A549 treated with CpdA at 1 μM for 4 hours (cell line): ENCODE measurements around the gene IKBKG. TPM values are rescaled to one million over a fixed set of nuclear protein-coding genes. Genes with fewer than 3 reads are reported as not detected.

Experiments used
- total RNA-seq: library from RNA; stranded (reverse); fragments of 200-300 nt; extraction: Qiagen RNA extraction; gene quantifications from 5 replicates; pipeline ENCODE4 v1.2.3, GENCODE V29; 2022; ENCODE audit warnings: low read depth

Gene IKBKG
- 35.8 to 45.0 TPM (median 42.5 TPM) in 5 replicates for total RNA-seq

DNA sequence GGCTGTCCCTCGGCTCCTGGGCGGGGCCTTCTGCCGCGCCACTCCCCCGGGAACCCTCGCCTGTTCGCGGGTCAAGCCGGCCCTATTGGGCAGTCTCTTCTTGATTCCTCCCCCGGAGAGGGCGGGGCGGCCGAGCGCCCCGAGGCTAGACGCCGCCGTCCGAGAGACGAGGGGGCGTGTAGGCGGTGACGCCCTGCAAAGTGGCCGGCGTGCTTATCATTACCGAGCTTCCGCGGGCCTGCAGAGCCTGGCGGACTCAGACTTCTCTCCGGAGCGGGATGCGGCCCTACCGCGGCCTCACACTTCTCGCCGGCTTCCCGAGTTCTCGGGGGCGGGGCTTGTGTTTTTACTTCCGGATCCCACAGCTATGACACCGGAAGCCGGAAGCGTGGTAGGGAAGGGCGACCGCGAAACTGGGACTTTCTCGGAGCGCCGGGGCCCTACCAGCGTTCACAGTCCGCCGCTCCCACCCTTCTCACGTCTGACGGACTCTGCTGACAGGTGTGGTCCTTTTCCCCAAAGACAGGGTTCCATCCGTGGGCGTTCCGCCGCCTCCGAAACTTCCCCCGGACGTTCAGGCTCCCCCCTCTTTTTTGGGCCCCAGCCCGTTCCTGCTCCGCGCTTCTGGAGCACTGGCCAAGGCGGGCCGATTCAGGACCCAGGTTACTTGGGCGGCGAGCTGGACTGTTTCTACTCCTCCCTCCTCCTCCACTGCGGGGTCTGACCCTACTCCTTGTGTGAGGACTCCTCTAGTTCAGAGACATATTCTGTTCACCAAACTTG, at the start of gene IKBKG:
Gene IKBKG, plus strand, starts transcription at position 376 of the 783 bp plus-strand sequence. CDS start 4,383 bp downstream, outside the sequence.

DNA sequence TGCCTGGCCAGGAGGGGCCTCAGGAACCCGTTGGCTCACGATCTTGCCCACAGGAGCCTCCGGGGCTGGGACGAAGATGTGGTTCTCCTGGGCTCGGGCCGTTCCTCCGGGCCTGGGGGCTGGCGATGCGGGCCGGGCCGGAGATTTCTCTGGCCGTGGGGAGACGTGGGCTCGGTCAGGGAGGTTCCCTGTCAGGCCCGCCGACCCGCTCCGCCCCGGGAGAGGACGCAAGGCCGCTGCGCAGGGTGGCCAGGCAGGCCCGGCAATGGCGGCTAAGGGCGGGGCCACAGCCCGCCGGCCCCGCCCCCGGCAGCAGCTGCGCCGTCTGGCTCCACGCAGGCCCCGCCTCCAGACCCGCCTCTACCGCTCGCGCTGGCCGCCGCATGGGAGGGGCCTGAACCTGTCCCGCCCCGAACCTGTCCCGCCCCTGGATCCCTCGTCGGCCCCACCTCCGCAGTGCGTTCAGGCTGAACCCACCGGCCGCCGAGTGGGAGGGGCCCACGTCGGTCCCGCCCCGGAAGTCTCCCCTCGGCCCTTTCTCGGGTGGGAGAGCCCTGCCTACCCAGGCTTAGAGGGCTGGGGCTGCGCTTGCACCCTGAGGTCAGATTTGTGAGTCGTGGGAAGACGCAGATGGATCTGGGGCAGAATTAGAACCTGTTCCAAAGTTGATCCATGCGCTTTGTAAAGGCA, 31.3 kb upstream of the IKBKG start, which contains the start of gene FAM3A:
Gene FAM3A, minus strand, starts transcription at position 267 of the 690 bp plus-strand sequence. CDS start 460 bp downstream, outside the sequence.

GRCh38 chrX:154546354-154547244, 821 bp upstream of the IKBKG start, which contains the start of gene G6PD:
Gene G6PD, minus strand, starts transcription at chrX:154546846. Its CDS starts 691 bp downstream, at chrX:154546155.

DNA sequence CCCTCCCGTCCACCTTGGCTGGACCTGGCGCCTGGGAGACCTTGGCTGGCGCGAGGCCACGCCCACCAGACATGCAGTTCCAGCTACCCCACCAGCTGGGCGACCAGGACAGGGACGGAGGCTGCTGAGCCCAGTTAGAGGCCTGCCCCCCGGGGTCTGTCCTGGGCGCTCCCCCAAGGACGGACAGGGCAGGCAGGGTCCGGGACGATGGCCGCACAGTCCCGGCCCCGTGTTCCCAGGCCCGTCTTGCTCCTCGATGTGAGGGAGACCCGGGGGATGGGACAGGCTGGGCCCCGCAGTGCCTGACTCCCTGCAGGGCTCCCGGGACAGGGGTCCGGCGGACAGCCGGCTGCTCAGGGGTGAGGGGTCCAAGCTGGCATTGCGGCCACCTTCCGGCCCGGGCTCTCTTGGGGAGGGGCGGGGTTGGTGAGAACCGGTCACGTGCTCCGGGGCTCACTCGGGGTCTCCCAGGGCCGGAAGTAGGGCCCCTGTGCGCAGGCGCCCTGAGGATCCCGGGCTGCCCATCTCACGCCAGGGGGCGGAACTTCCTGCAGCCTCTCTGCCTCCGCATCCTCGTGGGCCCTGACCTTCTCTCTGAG, 37.3 kb downstream of the IKBKG start, which contains the start of gene CTAG1A:
Gene CTAG1A, plus strand, starts transcription at position 549 of the 599 bp plus-strand sequence. CDS start 74 bp downstream, outside the sequence.

Other genes with a start within 250 kb of the IKBKG start
- 1,432 to 1,768 TPM (median 1,617 TPM) in 5 replicates for gene FLNA, start 173.0 kb upstream of the IKBKG start, total RNA-seq
- 114 to 166 TPM (median 150 TPM) in 5 replicates for gene EMD, start 168.3 kb upstream of the IKBKG start, total RNA-seq
- gene RPL10, start 149.2 kb upstream of the IKBKG start, total RNA-seq: 5,322 to 5,614 TPM (median 5,495 TPM) in 5 replicates
- 24.8 to 33.0 TPM (median 25.7 TPM) in 5 replicates for gene DNASE1L1, start 138.4 kb upstream of the IKBKG start, total RNA-seq
- 29.2 to 38.1 TPM (median 37.3 TPM) in 5 replicates for gene TAFAZZIN, start 136.1 kb upstream of the IKBKG start, total RNA-seq
- gene ATP6AP1, start 118.9 kb upstream of the IKBKG start, total RNA-seq: 74.5 to 108 TPM (median 106 TPM) in 5 replicates
- gene GDI1, start 110.5 kb upstream of the IKBKG start, total RNA-seq: 87.3 to 107 TPM (median 98.1 TPM) in 5 replicates
- 105 to 122 TPM (median 115 TPM) in 5 replicates for gene FAM50A, start 103.5 kb upstream of the IKBKG start, total RNA-seq
- gene PLXNA3, start 89.3 kb upstream of the IKBKG start, total RNA-seq: 9.0 to 14.6 TPM (median 13.0 TPM) in 5 replicates
- 43.3 to 74.7 TPM (median 68.4 TPM) in 5 replicates for gene LAGE3, start 68.3 kb upstream of the IKBKG start, total RNA-seq
- 63.2 to 69.4 TPM (median 68.0 TPM) in 5 replicates for gene UBL4A, start 61.0 kb upstream of the IKBKG start, total RNA-seq
- 29.4 to 44.2 TPM (median 40.5 TPM) in 5 replicates for gene SLC10A3, start 57.0 kb upstream of the IKBKG start, total RNA-seq
- gene FAM3A, start 31.4 kb upstream of the IKBKG start, total RNA-seq: 35.6 to 46.9 TPM (median 41.9 TPM) in 5 replicates
- 1,412 to 1,586 TPM (median 1,534 TPM) in 5 replicates for gene G6PD, start 774 bp upstream of the IKBKG start, total RNA-seq
- 0.18 TPM in 1 of 5 replicates, not detected in the others for gene CTAG1A, start 37.5 kb downstream of the IKBKG start, total RNA-seq
- not detected in 5 replicates for gene CTAG1B, start 71.7 kb downstream of the IKBKG start, total RNA-seq
- not detected in 5 replicates for gene CTAG2, start 106.0 kb downstream of the IKBKG start, total RNA-seq
- gene GAB3, start 203.5 kb downstream of the IKBKG start, total RNA-seq: 0.27 to 0.45 TPM (median 0.41 TPM) in 5 replicates
- 158 to 211 TPM (median 175 TPM) in 5 replicates for gene DKC1, start 215.2 kb downstream of the IKBKG start, total RNA-seq